Endometrial microvascular endothelial cells (primary cell): ENCODE data around the gene MT1H. TPM values are rescaled to one million over a fixed set of nuclear protein-coding genes. Genes with fewer than 3 reads are reported as not detected.

ENCODE experiments used
- in situ Hi-C: cut with HindIII; loops from 2 replicates; pipeline ENCODE4 v1.10.0; 2017; ENCODE audit warnings: low sequenced_read_pairs, low pct_unique_long_range_greater_than_20kb; ENCODE audit errors: inconsistent ontology term
- total RNA-seq: library from RNA; depleted of rRNA; stranded (reverse); fragments of >200 nt; gene quantifications from one replicate; pipeline ENCODE4 v1.2.3, GENCODE V29; 2015; ENCODE audit errors: inconsistent ontology term

MT1H gene
- total RNA-seq, 1 donor from 2014 or later: not detected

DNA sequence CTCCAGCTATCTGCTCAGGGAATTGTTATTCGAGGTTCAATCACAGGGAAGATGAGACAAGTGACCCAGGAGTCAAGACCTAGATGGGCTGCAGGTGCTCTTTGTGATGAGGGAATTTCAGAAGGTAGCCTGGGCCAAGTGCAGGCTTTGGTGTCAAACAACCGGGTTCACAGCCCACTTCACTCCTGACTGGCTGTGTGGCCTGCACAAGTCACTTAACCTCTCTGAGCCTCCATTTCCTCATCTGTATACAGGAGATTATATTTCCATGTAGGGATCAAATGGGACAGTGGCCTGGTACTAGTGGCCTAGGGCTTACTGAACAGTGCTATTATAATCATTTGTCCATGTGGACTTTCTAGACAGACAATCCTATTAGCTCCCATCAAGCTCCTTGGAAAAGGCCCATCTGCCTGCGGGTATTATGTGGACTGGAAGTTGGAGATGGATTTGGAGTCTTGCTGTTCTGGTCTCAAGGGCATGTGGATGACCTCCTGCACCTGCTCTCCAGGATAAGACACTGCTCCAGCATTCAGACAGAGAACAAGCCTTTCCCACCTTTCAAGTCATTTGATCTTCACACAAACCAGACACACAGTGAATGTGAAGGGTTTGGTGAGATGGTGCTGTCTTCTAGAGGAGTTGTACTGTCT, 9.6 kb downstream of the MT1H start:
- in situ Hi-C loops: no loop called here

DNA sequence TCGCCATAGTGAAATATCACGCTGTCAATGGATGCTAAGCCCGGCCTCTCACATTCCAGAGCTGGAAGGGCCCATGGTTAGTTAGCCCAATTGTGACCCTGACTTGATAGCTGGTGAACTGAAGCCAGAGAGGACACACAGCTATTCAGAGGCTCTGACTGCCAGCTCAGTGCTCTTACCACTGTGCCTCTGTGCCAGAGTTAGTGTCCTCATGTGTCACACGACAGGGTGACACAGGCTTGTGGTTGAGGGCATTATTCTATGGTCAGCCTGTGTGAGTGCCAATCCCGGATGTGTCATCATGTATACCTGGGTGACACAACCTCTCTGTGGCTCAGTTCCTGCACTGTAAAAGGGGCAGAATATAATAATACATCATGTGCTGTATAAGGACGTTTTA, 10.2 kb downstream of the MT1H start:
- in situ Hi-C loops: no loop called here

DNA sequence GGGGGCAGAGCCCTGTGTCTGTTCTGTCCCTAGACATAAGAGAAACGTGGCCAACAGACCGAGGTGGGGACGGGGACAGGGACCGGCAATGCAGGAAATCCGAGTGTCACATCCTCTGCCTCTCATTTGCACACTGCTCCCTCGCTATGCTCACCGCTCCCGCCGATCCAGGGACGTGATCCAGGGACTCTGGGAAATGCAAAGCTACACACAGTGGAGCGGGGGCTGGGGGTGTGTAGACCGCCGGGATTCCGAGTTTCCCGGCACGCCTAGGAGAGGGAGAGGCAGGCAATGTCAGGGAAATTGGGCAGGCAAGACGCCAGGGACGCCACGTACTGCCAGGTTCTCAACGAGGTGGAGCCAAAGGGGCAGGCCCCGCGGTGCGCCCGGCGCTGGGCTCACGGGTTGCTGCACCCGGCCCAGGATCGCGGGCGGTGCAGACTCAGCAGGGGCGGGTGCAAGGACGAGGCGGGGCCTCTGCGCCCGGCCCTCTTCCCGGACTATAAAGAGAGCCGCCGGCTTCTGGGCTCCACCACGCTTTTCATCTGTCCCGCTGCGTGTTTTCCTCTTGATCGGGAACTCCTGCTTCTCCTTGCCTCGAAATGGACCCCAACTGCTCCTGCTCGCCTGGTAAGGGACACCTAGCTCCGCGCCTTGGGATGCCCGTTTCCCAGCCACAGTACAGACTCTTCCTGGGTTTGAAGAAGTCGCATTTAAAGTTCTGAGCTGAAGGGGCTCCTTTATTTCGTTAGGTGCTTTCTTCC, 12.5 kb downstream of the MT1H start, which contains the start of gene MT1X:
TSS of gene MT1X (plus strand) at position 532 of the 764 bp plus-strand sequence. CDS start at position 603, 71 bp downstream.
- in situ Hi-C loops: no loop called here

DNA sequence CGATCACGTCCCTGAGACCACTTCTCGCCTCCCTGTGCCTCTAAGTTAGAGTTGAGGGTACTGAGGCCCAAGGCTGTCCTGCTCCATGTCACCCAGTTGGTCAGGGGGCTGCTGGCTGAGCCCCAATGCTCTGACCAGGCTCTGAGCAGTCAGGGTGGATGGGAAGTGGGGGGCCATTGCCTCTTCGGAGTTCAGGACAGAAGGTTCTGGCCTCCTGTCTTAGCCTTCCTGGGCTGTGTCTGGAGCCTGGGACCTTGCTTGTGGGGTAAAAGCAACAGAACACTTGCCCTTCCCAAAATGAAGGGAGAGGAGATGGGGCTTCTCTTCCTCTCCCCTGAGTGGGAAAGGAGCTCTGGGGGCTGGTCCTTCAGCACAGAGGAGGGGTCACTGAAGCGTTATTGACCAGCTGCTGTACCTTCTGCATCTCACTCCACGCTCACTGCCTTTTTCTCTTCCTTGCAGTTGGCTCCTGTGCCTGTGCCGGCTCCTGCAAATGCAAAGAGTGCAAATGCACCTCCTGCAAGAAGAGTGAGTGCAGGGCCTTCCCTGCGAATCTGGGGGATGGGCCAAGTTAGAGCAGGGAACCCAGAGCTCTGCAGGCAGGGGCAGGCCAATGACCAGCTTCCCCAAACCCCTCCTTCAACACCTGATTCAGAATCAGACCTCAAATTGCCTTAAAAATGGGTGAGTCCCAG, 13.2 kb downstream of the MT1H start:
- in situ Hi-C loops: no loop called here

DNA sequence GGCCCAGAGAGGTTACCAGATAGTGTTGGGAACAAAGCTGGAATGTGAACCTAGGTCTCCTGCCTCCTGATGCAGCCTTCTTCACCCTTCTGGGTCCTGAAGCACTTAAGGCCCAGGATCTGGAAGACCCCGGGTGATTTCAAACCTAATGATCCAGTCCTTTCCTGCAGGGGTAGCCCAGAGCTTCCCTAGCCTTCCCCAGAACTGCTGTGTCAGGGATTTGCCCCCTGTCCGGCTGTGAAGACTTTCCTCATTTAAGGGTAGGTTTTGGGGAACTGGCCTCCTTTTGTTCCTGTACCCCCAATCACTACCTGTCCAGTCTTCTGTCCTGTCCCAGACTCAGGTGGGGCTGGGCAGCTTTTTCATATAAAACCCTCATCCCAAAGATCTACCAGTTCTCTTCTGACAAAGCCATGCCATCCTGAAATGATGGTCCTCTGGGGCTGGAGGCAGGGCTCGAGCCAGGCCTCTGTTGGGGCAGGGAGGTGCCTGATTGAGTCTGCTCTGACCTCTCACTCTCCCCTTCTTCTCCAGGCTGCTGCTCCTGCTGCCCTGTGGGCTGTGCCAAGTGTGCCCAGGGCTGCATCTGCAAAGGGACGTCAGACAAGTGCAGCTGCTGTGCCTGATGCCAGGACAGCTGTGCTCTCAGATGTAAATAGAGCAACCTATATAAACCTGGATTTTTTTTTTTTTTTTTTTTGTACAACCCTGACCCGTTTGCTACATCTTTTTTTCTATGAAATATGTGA, 14.0 kb downstream of the MT1H start:
- in situ Hi-C loops: no loop called here

DNA sequence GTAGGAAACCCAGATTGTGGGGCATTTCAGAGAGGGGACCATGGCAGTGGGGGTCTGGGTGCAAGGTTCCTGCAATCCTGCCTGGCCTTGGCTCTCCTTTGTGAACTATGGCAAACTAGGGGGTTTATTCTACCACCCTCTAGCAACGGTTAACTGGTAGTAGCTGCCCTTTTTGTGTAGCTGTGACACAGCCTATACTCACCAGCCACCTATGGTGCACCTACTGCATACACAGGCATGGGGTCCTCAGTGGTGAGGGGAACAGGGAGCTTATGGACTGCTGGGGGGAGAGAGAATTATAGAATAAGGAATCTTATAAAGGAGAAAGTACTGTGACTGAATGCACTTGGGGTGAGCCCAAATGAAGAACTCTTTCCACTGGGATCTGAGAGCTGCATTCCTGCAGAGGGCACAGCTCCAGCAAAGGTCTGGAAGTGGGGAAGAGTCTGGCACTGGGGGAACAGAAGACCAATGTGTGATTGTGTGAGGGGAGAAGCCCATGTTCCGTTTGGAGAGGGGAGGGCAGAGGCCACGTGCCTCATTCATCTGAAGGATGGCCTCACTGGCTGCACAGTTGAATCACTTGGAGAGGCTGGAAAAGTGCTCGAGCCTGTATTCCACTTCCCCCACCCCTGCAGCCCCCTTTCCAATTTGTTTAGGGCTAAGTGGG, 14.8 kb downstream of the MT1H start:
- in situ Hi-C loops: no loop called here

DNA sequence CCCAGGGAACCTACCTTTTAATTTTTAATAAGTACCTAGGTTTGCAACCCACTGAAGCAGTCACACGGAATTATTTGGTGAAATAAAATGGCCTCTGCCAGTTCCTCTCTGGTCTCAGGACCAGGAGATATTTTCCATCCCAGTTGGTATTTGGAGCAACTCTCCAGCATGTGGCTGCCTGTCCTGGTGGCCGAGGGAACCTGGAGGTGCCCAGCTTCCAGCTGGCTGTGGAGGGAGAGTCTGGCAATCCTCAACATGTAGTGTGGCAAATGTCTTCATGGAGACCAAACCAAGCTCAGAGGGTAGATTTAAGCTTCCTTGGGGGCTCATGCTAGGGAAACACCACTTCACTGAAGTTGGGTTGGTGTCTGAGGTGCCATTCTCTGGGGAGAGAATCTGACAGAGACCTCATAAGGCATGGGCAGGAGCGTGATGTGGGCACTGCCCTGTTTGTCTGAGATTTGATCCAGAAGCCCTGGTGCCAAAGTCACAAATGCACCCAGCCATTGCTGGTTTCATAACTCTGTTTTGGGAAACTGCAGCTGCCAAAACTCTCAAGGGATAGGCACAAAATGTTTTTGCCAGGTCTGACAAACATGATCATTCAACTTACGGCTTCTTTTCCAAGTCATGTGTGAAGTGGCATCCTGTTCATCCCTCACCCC, 15.4 kb downstream of the MT1H start:
- in situ Hi-C loops: no loop called here

DNA sequence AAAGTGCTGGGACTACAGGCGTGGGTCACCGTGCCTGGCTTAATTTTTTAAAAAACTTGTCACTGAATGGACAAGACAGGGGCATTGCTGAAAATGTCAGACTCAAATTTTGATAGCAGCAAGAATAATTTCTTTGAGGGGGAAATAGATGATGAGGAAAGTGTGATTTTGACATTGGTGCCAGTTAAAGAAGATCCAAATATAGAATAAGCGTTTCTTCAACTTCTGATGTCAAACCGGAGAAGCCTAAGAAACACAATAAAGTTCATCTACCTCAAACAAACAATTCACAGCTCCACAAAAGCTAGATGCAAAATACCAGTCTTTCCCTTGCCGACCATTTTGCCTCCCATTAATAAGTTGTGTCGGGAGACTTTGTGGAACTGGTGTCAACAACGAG, 17.1 kb downstream of the MT1H start:
- in situ Hi-C loops: no loop called here

DNA sequence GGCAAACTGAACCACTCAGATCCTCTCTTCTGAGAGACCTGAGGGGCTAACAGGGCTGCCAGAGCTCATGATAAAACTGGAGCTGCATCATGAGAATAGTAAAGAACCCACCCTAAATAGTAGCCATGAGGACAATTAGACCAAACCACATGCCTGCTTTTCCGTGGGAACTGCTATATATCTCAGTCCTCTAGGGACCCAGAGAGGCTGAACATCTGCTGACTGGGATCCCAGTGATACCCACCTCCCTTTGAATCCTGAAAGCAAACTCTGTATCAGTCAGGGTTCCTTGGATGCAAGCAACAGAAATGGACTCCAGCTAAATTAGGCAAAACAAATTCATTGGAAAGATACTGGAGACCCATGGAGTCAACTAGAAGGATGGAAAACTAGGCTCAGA, 19.1 kb downstream of the MT1H start:
- in situ Hi-C loops: no loop called here

DNA sequence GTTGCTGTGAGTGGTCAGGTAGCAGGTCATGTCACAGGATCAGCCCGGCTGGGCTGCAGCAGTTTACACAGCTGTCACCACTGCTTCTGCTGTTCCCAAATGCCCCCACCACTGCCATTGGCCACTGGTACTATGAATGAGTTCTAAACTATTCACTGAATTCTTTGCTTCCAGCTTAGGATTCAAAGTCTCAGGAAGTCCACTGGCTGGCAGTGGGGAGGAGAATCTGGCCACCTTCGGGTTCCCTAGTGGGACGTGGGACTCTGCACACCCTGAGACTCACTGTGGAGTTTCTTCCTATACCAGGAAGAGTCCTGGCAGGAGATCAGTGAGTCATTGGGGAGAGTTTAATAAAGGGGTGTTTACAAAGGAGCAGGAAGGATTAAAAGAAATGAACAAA, 19.6 kb downstream of the MT1H start:
- in situ Hi-C loops: no loop called here

DNA sequence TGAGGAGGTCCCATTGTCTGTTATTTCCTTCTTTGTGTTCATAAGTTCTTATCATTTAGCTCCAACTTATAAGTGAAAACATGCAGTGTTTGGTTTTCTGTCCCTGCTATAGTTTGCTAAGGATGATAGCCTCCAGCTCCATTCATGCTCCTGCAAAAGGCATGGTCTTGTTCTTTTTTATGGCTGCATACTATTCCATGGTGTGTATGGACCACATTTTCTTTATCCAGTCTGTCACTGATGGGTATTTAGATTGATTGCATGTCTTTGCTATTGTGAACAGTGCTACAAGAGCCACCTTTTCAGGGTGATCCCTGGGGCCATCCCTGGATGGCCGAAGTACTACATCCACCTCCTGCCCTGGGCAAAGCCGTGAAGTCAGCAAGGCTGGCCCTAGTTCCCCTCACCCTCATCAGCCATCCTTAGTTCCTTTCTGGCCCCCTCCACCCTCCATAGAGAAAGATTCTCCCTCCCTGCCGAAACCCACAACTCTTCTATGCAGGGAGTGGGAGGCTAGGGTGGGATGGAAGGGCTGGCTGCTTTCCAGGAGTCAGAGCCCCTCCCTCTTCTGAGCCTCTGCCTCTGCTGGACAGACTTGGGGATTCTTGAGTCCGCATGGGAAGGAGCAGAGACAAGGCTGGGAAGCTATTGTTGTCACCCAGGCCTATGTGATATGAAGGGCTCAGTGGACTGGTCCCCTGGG, 21.0 kb downstream of the MT1H start:
- in situ Hi-C loops: no loop called here

DNA sequence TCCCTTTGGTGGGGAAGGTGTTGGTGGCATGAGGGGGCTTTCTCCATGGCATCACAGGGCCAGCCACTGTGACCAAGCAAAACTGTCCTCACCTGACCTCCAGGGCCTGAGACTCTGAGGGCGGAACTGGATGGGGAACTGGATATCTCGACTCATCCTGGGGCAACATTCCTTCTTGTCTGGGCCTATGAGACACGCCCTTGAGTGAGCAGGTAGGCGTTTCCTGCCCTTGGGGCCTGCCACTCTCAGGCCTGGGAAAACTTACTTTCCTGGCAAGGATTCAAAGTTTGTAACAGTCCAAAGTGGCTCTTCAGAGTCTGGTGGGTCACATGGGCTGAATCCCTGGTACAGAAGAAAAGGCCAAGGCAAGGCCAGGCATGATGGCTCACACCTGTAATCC, 22.3 kb downstream of the MT1H start:
- in situ Hi-C loops: no loop called here

DNA sequence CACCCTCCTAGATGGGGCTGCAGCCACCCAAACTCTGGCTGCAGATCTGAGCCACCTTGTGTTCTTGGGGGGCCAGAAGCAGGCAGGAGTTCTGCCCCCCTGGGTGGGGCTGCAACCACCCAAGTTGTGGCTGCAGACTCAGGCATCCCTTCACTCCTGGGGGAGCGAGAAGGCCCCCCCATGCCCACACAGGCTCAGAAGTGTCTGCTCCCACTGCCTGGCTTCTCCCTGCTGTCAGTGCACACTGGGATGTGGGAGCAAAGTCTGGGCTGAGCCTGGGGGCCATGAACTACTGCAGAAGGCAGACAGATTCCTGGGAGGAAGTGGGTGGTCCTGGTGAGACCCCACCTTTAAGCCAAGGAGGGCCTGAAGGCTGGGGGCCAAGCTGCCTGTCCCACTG, 25.6 kb downstream of the MT1H start:
- in situ Hi-C loops: no loop called here

DNA sequence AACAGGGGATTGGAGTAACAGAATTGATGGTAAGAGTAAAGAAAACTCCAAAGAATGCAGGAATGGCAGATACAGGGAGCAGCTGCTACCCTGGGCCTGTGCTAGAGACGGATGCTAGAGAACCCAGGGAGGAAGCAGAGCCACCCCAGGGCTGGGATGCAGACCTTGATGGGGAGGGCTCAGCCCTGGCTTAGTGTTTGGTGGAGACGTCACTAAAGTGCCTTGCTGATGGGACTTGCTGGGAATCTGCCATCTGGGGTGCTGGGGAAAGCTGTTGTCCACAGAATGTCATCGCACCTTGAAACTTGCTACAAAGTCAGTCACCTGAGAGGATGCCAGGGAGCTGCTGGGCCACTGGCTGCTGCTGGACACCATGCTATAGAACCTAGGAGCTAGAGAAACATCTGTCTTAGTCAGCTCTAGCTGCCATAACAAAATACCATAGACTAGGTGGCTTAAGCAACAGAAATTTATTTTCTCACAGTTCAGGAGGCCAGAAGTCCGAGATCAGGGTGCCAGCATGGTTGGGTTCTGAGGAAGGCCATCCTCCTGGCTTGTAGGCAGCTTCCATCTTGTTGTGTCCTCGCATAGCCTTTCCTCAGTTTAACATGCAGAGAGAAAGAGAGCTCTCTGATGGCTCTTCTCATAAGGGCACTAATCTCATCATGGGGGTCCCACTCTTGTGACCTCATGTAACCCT, 28.0 kb downstream of the MT1H start:
- in situ Hi-C loops: no loop called here

DNA sequence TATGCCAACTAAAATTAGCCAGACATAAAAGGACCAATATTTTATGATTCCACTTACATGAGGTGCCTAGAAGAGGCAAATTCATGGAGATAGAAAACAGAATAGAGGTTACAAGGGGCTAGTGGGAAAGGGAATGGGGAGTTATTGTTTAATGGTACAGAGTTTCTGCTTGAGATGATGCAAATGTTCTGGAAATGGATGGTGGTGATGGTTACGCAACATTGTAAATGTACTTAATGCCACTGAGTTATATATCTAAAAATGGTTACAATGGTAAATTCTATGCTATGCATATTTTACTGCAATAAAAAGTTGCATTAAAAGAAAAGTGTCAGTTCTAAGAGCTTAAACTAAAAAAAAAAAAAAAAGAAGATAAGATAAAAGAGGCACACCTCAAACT, 30.6 kb downstream of the MT1H start:
- in situ Hi-C loops: no loop called here

DNA sequence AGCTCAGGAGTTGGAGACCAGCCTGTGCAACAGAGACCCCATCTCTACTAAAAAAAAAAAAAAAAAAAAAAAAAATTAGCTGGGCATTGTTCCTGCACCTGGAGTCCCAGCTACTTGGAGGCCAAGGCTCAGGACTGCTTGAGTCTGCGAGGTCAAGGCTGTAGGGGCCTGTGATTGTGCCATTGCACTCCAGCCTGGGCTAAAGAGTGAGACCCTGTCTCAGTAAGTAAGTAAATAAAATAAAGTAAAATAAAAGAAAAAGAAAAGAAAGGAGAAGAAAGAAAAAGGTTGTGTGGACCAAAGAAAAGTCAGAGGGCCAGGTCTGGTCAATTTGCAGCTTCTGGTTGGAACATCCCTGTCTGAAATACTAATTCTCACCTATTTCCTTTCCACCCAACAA, 31.0 kb downstream of the MT1H start:
- in situ Hi-C loops: no loop called here

DNA sequence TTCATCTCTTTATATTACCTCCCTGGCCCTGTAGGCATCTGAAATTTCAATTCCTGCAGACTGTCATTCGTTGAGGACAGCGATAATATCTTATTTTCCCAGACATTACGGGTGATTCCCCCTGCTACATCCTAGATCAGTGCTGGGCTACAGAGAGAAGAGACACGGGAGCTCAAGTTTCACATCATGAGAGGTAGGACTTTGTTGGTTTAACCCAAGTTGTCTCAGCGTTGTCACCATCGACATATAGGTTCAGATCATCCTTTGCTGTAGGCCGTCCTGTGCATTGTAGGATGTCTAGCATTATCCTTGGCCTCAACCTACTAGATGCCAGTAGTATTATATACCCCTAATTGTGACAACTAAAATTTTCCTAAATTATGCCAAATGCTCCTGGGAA, 31.9 kb downstream of the MT1H start:
- in situ Hi-C loops: no loop called here
